GM19328 (cell line): ENCODE measurements around the gene S1PR5.
"Not testable (repeated sequence)": the region's sequence is repeated elsewhere in the genome, so short reads cannot be mapped to it uniquely, and the experiment has no call there.

ENCODE experiments used
- ATAC-seq: cut with Tn5 transposase; IDR thresholded peaks from one replicate; pipeline ENCODE4 v1.9.1; 2021; ENCODE audit warnings: mild to moderate bottlenecking, moderate library complexity; ENCODE audit not compliant: unreplicated experiment

The S1PR5 gene

DNA sequence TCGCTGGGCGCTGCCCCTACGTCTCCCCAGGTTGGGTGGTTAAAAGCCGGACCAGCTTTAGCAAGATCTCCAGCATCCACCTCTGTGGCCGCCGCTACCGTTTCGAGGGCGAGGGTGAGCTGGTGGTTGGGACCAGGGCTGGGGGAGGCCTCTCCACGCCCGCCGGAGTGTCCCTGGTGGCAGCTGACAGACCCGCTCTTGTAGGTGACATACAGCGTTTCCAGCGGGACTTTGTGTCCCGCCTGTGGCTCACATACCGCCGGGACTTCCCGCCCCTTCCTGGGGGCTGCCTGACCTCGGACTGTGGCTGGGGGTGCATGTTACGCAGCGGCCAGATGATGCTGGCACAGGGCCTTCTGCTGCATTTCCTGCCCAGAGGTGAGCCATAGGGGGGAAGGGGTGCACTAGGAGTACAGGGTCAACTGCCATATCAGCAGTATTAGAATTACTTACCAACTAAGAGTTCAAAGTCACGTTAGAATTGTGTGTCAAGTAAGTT lies 27.6 kb upstream of the S1PR5 start:
- no peak for ATAC-seq

DNA sequence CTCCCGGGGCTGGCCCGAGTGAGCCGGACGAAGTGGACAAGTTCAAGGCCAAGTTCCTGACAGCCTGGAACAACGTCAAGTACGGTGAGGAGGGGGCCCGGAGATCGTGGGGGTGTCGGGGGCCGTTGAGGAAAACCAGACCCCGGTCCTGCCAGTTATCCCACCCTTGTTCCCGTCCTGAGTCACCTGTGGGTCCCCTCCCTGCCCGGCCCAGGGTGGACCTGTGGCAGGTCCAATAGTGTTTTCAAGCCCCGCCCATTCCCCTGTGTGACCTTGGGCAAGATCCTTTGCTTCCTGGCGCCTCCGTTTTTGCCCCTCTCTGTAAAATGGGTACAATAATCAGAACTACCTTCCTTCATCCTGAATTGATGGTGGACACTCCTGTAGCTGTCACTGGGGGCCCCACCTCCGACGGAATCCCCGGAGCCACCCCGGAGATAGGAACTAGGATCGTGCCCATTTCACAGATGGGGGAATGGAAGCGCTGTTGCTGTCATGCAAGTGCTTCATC lies 27.1 kb upstream of the S1PR5 start:
- no peak for ATAC-seq

DNA sequence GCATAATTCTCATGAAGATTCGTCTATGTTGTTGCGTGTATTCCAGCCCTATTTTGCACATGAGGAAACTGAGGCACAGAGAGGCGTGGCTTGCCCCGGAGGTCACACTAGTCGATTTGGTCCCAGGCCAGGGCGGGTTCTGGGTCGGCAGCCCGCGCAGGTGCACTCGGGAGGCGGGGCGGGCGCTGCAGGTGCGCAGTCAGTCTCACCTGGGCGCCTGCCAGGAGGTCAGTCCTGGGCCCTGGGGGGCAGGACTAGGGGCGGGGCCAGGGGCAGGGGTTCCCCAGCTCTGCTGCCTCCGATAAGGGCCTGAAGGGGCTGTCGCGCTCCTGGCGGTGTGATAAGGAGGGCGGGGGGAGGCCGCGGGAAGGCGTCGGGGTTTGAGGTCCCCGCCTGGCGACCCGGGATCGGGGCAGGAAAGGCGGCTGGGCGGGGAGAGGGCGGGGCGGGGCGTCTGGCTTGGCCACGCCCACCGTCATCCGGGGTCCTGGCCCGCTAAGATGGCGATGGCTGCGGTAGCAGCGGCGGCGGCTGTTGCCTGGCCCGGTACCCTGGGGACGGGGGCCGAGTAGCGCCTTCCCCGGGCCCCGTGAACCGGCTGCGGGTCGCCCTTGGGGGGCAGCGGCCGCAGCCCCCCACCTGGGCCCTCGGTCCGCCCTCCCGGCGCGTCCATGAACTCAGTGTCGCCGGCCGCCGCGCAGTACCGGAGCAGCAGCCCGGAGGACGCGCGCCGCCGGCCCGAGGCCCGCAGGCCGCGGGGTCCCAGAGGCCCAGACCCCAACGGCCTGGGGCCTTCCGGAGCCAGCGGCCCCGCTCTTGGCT lies 26.4 kb upstream of the S1PR5 start, which contains the start of gene ATG4D:
Gene ATG4D (plus strand): TSS at position 485 of the 822 bp plus-strand sequence. CDS start 187 bp downstream, at position 672.
- no peak for ATAC-seq

DNA sequence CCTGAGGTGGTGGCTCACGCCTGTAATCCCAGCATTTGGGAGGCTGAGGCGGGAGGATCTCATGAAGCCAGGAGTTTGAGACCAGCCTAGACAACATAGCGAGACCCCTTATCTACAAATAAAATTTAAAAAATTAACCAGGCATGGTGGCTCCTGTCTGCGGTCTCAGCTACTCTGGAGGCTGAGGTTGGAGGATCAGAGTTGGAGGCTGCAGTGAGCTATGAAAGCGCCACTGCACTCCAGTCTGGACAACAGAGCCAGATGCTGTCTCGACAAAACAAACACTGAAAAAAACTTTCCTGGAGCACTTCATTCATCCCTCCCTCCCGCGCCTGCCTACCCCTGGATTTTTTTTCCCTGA lies 25.8 kb upstream of the S1PR5 start:
- ATAC-seq = no peak

DNA sequence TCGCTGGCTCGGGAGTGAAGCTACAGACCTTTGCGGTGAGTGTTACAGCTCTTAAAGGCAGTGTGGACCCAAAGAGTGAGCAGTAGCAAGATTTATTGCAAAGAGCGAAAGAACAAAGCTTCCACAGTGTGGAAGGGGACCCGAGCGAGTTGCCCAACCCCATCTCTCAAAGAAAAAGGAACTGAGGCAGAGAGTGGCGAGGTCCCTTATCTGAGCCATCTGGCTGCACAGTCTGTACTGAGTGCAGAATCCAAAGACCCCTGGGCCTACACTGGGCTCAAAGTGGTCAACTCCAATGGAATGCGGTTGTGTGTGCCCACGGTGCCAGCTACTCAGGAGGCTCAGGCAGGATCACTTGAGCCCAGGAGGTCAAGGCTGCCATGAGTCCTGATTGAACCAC lies 21.8 kb upstream of the S1PR5 start:
- not testable (repeated sequence) for ATAC-seq

DNA sequence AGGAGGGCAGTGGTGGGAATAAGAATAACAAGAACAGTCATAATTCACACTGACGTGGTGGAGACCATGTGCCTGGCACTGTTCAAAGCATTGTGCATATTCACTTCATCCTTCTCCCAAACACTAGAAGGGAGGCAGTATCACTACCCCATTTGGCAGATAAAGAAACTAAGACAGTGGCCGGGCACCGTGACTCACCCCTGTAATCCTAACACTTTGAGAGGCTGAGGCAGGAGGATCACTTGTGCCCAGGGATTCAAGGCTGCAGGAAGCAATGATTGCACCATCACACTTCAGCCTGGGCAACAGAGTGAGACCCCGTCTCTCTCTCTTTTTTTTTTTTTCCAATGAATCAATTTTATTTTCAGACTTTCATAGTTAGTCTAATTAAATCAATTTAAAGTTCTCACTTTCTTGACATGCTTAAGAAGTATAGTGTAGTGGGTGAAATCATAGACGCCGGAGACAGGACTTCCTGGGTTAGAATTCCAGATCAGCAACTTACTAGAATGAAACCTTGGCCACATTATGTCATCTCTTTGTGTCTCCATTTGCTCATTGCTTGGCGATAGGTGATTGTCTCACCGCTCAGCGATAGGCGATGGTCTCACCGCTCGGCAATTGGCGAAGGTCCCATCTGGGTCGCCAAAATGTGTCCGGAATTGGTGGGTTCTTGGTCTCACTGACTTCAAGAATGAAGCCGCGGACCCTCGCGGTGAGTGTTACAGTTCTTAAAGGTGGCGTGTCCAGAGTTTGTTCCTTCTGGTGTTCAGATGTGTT lies 21.1 kb upstream of the S1PR5 start:
- ATAC-seq = no peak

DNA sequence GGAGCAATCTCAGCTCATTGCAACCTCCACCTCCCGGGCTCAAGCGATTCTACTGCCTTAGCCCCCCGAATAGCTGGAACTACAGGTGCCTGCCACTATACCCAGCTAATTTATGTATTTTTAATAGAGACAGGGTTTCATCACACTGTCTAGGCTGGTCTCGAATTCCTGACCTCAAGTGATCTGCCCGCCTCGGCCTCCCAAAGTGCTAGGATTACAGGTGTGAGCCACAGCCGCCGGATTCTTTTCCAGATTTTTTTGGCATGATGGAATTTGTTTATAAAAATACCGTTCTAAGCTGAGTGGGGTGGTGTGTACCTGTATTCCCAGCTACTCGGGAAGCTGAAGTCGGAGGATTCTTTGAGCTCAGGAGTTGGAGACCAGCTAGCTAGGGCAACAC lies 20.4 kb upstream of the S1PR5 start:
- no peak for ATAC-seq

DNA sequence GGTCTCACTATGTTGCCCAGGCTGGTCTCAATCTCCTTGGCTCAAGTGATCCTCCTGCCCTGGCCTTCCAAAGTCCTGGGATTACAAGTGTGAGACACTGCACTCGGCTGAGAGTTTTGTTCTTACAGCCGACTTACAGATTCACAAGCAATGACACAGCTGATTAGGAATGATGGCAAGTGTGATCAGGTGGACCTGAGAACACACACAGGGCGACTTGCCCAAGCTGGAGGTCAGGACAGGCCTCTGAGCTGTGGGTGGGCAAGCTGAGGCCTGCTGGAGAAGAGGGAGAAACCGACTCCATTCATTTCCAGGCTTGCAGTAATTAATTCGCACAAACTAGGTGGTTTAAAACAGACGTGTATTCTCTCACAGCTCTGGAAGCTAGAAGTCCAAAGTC lies 18.4 kb upstream of the S1PR5 start:
- no peak for ATAC-seq

DNA sequence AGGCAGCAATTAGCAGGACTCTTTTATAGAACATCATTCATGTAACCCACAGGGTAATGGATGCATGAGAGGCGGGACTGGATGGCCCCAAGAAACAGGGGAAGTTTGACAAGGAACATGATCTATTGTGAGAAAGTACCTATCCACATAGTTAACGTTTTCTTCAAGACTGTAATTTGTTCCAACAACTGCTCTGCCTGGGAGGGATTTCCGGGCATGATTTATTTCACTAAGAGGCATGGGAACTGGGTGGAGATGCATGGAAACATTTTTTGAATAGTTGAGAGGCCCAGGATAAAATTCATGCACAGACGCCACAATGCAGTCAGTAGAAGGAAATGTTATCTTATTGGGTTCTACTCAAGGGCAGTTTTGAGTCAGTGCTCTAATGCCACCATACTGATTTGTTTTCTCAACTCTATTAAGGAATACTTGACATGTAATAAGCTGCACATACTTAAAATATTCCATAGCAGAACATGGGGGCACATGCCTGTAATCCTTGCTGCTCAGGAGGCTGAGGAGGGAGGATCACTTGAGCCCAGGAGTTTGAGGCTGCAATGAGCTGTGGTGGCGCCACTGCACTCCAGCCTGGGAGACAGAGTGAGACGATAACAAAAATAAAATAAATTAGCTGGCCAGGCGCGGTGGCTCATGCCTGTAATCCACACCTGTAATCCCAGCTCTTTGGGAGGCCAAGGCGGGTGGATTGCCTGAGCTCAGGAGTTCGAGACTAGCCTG lies 16.6 kb upstream of the S1PR5 start:
- no peak for ATAC-seq

DNA sequence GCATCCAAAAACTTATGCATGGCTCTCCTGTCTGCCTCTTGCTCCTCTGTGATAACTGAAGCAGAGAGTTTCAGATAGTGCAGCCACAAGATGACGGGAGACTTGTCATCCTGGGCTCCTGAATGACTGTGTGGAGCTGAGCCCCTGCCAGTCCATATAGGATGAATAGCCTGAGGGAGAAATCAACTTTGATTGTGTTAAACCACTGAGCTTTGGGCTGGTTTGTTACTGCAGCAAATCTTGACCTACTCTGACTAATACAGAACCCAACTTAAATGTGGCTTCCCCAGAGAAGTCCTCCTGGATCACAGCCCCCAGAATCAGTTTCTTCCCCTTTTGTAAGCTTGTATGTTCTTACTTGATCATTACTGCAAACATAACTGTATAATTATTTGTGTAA lies 15.2 kb upstream of the S1PR5 start:
- ATAC-seq = no peak

DNA sequence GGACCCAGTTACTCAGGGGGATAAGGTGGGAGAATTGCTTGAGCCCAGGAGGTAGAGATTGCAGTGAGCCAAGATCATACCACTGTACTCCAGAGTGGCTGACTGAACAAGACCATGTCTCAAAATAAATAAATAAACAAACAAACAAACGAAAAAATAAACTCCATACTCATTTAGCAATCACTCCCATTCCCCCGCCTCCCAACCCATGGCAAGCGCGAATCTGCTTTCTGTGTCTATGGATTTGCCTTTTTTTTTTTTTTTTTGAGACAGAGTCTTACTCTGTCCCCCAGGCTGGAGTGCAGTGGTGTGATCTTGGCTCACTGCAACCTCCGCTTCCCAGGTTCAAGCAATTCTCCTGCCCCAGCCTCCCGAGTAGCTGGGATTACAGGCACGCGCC lies 9.6 kb upstream of the S1PR5 start:
- ATAC-seq = not testable (repeated sequence)

DNA sequence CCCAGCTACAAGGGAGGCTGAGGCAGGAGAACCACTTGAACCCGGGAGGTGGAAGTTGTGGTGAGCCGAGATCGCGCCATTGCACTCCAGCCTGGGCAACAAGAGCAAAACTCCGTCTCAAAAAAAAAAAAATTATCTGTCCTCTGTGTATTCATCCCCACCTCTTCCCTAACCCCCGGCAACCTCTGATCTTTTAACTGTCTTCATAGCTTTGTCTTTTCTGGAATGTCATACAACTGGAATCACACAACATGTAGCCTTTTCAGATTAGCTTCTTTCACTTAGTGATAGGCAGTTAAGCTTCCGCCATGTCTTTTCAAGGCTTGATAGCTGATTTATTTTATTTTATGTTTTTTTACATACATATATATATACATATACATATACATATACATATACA lies 8.4 kb upstream of the S1PR5 start:
- no peak for ATAC-seq

DNA sequence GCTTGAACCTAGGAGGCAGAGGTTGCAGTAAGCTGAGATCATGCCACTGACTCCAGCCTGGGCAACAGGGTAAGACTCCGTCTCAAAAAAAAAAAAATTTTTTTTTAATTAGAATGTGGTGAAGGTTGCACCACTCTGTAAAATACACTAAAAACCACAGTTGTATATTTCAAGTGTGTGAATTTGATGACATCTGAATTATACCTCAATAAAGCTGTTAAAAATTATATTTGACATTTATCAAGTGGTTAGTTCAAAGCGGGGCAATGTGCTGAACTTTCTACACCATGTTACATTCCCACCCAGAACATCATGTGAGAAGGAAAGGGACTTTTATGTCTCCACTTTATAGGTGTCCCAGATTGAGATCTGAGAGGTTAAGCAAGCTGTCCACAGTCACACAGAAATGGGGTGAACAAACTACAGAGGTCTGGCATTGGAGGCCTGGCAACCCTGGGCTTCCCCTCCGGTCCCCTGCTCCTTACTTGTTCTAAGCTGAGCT lies 5.9 kb upstream of the S1PR5 start:
- no peak for ATAC-seq

DNA sequence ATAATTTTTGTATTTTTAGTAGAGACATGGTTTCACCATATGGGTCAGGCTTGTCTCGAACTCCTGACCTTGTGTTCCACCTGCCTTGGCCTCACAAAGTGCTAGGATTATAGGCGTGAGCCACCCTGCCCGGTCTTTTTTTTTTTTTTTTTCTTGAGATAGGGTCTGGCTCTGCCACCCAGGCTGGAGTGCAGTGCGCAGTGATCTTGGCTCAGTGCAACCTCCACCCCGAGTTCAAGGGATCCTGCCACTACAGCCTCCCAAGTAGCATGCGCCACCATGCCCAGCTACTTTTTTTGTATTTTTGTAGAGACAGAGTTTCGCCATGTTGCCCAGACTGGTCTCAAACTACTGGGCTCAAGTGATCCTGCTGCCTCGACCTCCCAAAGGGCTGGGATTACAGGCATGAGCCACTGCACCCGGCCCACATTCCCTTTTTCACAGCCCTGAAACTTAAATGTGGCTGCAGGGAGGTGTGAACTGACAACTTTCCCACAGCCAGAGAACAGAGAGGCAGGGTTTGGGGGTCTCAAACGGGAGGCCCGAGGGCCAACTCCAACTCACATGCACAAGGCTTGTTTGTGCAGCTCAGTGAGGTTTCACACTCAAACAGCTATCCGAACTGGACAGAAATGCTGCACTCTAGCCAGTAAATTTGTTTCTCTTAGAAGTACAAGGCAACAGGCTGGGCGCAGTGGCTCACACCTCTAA lies 4.4 kb upstream of the S1PR5 start:
- ATAC-seq = no peak

DNA sequence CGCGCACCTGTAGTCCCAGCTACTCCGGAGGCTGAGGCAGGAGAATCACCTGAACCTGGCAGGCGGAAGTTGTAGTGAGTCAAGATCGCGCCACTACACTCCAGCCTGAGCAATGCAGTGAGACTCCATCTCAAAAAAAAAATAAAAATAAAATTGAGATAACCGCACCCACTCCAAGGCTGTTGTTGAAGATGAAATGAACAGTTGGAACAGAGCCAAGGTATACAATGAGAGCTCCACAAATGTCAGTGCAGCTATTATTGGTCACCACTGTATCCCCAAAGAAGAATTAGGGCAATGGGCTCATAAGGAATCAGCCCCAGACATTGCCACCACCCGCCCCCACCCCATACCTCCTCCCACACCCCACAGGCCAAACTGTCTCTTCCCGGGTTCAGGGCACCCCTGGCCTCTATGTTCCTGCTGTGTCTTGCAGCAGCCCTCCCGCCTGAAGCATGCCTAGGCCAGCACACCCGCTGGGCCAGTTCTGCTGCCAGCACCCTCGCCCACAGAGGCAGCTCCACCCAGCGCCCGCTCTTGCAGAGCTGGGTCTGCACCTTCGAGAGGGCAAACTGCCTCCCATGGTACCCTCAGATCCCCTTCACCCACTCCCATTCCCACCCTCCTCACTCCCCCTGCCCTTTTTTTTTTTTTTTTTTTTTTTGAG lies 3.5 kb upstream of the S1PR5 start:
- ATAC-seq = no peak

DNA sequence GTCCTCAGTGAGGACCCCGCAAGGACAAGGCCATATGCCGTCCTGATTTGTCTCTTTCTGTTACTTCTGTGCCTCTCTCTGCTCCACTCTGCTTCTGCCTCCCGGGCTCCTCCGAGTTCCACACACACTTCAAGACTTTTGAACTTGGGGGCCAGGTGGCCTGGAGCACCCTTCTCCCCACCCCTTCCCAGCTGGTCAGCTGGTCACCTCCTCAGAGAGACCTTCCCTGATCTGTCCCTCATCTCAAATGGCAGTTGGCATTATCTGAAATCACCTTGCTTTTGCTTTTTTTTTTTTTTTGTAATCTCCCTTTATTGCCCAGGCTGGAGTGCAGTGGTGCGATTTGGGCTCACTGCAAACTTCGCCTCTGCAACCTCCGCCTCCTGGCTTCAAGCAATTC lies 2.2 kb upstream of the S1PR5 start:
- no peak for ATAC-seq

DNA sequence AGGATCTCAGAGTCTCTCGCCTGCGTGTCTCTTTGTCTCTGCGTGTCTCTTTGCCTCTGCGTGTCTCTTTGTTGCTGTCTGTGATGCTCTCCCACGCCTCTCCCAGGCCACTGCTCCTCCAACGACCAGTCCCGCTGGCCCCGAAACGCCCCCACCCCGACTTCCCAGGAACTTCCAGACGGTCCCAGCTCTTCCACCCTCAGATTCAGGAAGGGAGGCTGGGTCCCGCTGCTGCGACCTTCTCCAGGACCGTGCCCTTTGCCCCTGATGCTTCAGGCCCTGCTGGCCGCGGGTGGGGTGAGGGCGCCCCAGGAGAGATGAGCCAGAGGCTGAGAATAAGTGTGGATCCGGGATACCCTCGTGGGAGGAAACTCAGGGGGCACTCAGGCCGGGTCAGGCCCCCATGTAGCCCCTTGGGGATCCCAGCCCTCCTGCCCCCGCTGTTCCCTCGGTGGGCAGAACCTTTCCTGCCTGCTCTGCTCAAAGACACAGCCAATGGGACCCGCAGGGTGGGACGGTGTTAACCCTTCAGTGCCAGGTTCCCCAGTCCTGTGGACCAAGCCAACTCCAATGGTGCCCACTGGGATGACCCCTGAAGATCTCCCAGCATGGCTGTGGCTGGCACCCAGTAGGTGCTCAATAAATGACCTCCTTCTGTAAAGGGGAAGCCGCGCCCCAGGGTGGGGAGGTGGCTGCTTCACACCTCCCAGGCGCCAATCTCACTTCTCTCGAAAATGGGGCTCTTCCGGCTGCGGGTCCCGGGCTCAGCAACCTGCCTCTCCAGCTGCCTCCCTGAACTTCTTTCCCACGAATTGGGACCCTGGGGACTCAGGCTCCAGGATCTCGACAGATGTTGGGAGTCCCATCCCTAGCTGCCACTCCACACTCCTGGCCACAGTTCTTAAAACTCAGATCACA lies 1.5 kb upstream of the S1PR5 start:
- ATAC-seq = no peak

DNA sequence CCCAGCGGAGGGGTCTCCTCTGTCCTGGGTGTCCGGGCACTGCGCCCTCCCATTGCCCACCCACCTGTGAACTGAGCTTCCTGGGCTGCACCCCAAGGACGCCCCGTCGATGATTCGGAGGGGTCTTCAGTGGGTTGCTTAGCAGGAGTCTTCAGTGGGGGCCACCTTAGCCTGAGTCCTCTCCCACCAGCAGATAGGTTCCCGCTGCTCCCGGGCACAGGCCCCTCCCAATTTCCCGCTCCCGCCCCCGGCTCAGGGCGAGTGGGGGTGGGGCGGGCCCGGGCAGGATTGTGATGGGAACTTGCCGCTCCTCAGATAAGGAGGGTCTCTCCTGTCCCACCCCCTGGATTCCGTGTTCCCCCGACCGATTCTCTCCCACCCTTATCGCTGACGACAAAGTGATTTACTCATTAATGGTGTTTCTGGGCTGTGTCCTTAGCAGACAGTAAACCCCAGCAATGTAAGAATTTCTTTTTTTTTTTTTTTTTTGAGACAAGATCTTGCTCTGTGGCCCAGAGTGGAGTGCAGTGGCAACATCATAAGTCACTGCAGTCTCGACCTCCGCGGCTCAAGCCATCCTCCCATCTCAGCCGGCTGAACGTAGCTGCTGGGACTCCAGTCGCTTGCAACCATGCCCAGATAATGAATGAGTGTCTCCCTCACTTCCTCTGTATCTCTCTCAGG lies 655 bp upstream of the S1PR5 start:
- no peak for ATAC-seq
